Vagina (tissue), 2 donors: ENCODE results near the gene FOXP4. TPM values are rescaled to one million over a fixed set of nuclear protein-coding genes. Genes with fewer than 3 reads are reported as not detected.

ENCODE experiments used
- DNase-seq, 2 donors: peaks; one replicate each; pipeline ENCODE4 v3.0.0-alpha.2; 2017; ENCODE audit errors: extremely low spot score in 2 of 2
- H3K27ac ChIP-seq: fragments of 200-600 bp; sonication (generic); one replicate; pipeline ENCODE4 v1.5.1; 2019
- H3K27me3 ChIP-seq: fragments of 200-600 bp; sonication (generic); one replicate; pipeline ENCODE4 v1.5.1; 2019
- H3K36me3 ChIP-seq, 2 donors: fragments of 200-600 bp; sonication (generic); one replicate each; pipeline ENCODE4 v1.5.1; 2017 to 2019
- H3K4me1 ChIP-seq: fragments of 200-600 bp; sonication (generic); one replicate; pipeline ENCODE4 v1.5.1; 2019
- H3K4me3 ChIP-seq, 2 donors: fragments of 200-600 bp; sonication (generic); 1 replicate in 1 of 2; 2 replicates in 1 of 2; pipeline ENCODE4 v1.5.1; 2016 to 2019
- H3K9me3 ChIP-seq: fragments of 200-600 bp; sonication (generic); one replicate; pipeline ENCODE4 v1.5.1; 2019
- CTCF ChIP-seq, 3 experiments: fragments of 450-650 bp in 2 of 3; fragments of 200-600 bp in 1 of 3; sonication (generic) in 1 of 3; IDR thresholded peaks; one replicate each; pipeline ENCODE4 v1.5.1; 2017 to 2019; ENCODE audit warnings: antibody characterized with exemption in 3 of 3, mild to moderate bottlenecking in 2 of 3, moderate library complexity in 2 of 3
- POLR2A ChIP-seq, 2 donors: fragments of 450-650 bp; IDR thresholded peaks; one replicate each; pipeline ENCODE4 v1.6.1; 2017; ENCODE audit warnings: antibody characterized with exemption in 2 of 2, mild to moderate bottlenecking in 2 of 2, moderate library complexity in 2 of 2
- POLR2AphosphoS5 ChIP-seq, 2 donors: sonication (generic); formaldehyde crosslinking; IDR thresholded peaks; one replicate each; pipeline ENCODE4 v1.9.0; 2017; ENCODE audit warnings: antibody characterized with exemption in 2 of 2, mild to moderate bottlenecking in 2 of 2, low read depth in 1 of 2; ENCODE audit not compliant: insufficient read depth in 1 of 2
- intact Hi-C: fragments of 100-400 bp; cut with DNase I; formaldehyde crosslinking; loops from one replicate; pipeline ENCODE4 v1.15.1; 2023
- total RNA-seq: library from RNA; depleted of rRNA; stranded (reverse); fragments of >200 nt; gene quantifications from one replicate; pipeline ENCODE4 v1.2.3, GENCODE V29; 2016

Gene FOXP4
- total RNA-seq, 1 donor from 2014 or later = 7.4 TPM

GRCh38 chr6:41636833-41637193 is 90.6 kb downstream of the FOXP4 start:
- Histone ChIP-seq H3K9me3 (no peaks in the 10 kb centered on the region), H3K4me1 (peaks cover 41% of the 10 kb centered on the region), H3K4me3 (peak overlapping the region; percentile 51 to 62), H3K27ac (peak overlapping the region; percentile 47), H3K36me3 (no peaks in the 10 kb centered on the region), H3K27me3 (no peaks in the 10 kb centered on the region)
- no peak for DNase-seq
- TF ChIP-seq POLR2A (IDR thresholded peaks at IDR 0.05) = no peak
- no peak for TF ChIP-seq CTCF (IDR thresholded peaks at IDR 0.05)
- peak in 1 of 2 donors; percentile 61 for TF ChIP-seq POLR2AphosphoS5 (IDR thresholded peaks at IDR 0.05; ENCODE audit: insufficient read depth in 1 of 2, low read depth in 1 of 2)
- intact Hi-C loops = no loop called here

- no peaks in the 10 kb centered on the region for H3K27me3 ChIP-seq
- no peaks in the 10 kb centered on the region for H3K36me3 ChIP-seq
- no peaks in the 10 kb centered on the region for H3K9me3 ChIP-seq
- H3K4me3 ChIP-seq = peak overlapping the region; percentile 51 to 62
- H3K4me1 ChIP-seq = peaks cover 41% of the 10 kb centered on the region
- TF ChIP-seq POLR2A (IDR thresholded peaks at IDR 0.05) = no peak
- TF ChIP-seq CTCF (IDR thresholded peaks at IDR 0.05) = no peak
- peak in 1 of 2 donors; percentile 5 for TF ChIP-seq POLR2AphosphoS5 (IDR thresholded peaks at IDR 0.05; ENCODE audit: insufficient read depth in 1 of 2, low read depth in 1 of 2)
- intact Hi-C loops = no loop called here
- DNase-seq = no peak
- H3K27ac ChIP-seq = peak overlapping the region; percentile 47
Measured at GRCh38 chr6:41637194-41638001, 91.2 kb downstream of the FOXP4 start.

GRCh38 chr6:41638002-41638934 is 92.1 kb downstream of the FOXP4 start, which contains the start of gene MDFI:
MDFI (plus strand) TSS chr6:41638468; CDS start chr6:41638750, 282 bp downstream.
- no peak for DNase-seq
- intact Hi-C loops = no loop called here
- Histone ChIP-seq H3K9me3 (no peaks in the 10 kb centered on the region), H3K4me3 (peak within 1 kb of the TSS; percentile 51 to 62), H3K4me1 (peaks cover 41% of the 10 kb centered on the region), H3K27me3 (no peaks in the 10 kb centered on the region), H3K36me3 (no peaks in the 10 kb centered on the region), H3K27ac (peak within 1 kb of the TSS; percentile 47)
- TF ChIP-seq POLR2AphosphoS5 (IDR thresholded peaks at IDR 0.05; ENCODE audit: insufficient read depth in 1 of 2, low read depth in 1 of 2) (no peak), CTCF (IDR thresholded peaks at IDR 0.05) (no peak), POLR2A (IDR thresholded peaks at IDR 0.05) (no peak)

- Histone ChIP-seq H3K27ac (peak overlapping the region; percentile 47), H3K27me3 (no peaks in the 10 kb centered on the region), H3K36me3 (no peaks in the 10 kb centered on the region), H3K4me3 (peak overlapping the region; percentile 51 to 62), H3K4me1 (peaks cover 41% of the 10 kb centered on the region), H3K9me3 (no peaks in the 10 kb centered on the region)
- intact Hi-C loops = no loop called here
- no peak for TF ChIP-seq POLR2AphosphoS5 (IDR thresholded peaks at IDR 0.05; ENCODE audit: insufficient read depth in 1 of 2, low read depth in 1 of 2)
- TF ChIP-seq POLR2A (IDR thresholded peaks at IDR 0.05) = no peak
- TF ChIP-seq CTCF (IDR thresholded peaks at IDR 0.05) = no peak
- DNase-seq = no peak
Measured at GRCh38 chr6:41638935-41639808, 93.0 kb downstream of the FOXP4 start.
